ENCODE measurements around the gene DHFR2.
"Not testable (repeated sequence)": the region's sequence is repeated elsewhere in the genome, so short reads cannot be mapped to it uniquely, and the experiment has no call there.

Gene DHFR2

DNA sequence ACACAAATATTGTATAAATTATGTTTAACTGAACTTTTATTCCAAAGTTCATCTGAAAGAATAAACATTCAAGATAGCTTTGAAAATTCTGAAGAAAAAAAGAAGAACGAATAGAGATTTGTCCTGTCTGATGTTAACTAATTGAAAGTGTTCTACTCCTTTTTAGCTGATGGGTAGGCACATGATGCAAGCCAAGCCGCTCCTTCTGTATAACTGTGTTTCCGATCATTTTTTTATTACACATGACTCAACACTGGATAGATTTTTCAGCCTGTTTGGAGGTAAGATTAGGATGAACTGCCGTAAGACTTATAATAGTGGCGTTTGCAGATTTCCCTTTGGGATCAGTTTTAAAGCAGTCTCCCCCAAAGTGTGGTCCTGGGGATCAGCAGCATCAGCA is 19.2 kb upstream of the DHFR2 start:
- ChIA-PET CTCF (interaction anchor here (1.2 to 1.5 kb wide), 3 partner anchors 9 to 15 kb away, joined by 4 to 5 read pairs (median 4); no protein-coding TSS in a partner anchor), POLR2A (no interaction called here)
- DNase-seq = no peak
- Histone ChIP-seq H3K4me1 (ENCODE audit: control extremely low read depth in 1 of 4, control insufficient read depth in 4 of 4, insufficient read depth in 4 of 4, low read length in 3 of 4) (peaks cover 0 to 5% (median 0%) of the 10 kb centered on the region in 4 experiments), H3K4me3 (ENCODE audit: control insufficient read depth in 1 of 7, extremely low read depth in 1 of 7, insufficient read depth in 4 of 7, low read depth in 2 of 7, low read length in 6 of 7) (no peak overlapping the region), H3K36me3 (ENCODE audit: control insufficient read depth in 4 of 4, insufficient read depth in 4 of 4, low read length in 3 of 4) (peaks cover 2 to 24% (median 11%) of the 10 kb centered on the region in 4 experiments), H3K27ac (ENCODE audit: insufficient read depth in 1 of 2, low read depth in 1 of 2, low read length in 2 of 2, poor library complexity in 1 of 2, severe bottlenecking in 2 of 2) (no peak overlapping the region), H3K27me3 (replicated peaks in 2 of 5; ENCODE audit: control insufficient read depth in 4 of 5, insufficient read depth in 5 of 5, low read length in 4 of 5) (no peaks in the 10 kb centered on the region), H3K9me3 (ENCODE audit: control extremely low read depth in 1 of 5, control insufficient read depth in 4 of 5, insufficient read depth in 2 of 5, low read depth in 1 of 5, low read length in 4 of 5) (no peaks in the 10 kb centered on the region)
- WGBS (ENCODE audit: insufficient coverage) = 96% methylated on average over 3 of the region's 5 CpGs

DNA sequence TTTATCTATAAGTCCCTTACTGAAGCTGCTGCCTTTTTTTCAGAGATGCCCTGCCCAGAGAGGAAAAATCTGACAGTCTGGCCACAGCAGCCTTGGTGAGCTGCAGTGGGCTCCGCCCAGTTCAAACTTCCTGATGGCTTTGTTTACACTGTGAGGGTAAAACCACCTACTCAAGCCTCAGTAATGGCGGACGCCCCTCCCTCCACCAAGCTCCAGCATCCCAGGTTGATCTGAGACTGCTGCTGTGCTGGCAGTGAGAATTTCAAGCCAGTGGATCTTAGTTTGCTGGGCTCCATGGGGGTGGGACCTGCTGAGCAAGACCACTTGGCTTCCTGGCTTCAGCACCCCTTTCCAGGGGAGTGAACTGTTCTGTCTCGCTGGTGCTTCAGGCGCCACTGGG is 17.8 kb upstream of the DHFR2 start:
- POLR2A ChIA-PET = not testable (repeated sequence)

DNA sequence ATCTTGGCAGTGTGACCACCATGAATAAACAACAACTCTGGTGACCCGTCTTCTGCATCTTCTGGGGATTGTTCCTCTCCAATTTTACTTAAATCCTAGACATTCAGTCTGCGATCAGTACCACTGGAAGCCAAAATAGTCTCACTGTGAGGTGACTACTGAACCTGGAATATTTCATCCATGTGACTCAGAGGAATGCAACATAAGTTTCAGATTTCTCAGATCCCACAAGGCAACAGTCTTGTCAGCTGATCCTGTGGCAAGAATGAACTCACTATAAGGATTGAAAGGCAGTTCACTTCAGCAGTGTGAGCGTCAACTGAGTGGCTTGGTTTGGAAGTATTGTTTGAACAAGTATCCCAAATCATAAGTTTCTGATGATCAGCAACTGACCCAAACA is 13.3 kb upstream of the DHFR2 start:
- H3K4me3 ChIP-seq (ENCODE audit: control insufficient read depth in 1 of 7, extremely low read depth in 1 of 7, insufficient read depth in 4 of 7, low read depth in 2 of 7, low read length in 6 of 7) = no peak overlapping the region
- WGBS (ENCODE audit: insufficient coverage) = 100% methylated on average over 1 of the region's 3 CpGs
- H3K4me1 ChIP-seq (ENCODE audit: control extremely low read depth in 1 of 4, control insufficient read depth in 4 of 4, insufficient read depth in 4 of 4, low read length in 3 of 4) = peaks cover 0 to 5% (median 0%) of the 10 kb centered on the region in 4 experiments
- CTCF ChIA-PET = interaction anchor here (1.2 kb wide), 1 partner anchor 77 kb away, joined by 3 read pairs; no protein-coding TSS in a partner anchor
- POLR2A ChIA-PET = no interaction called here
- no peaks in the 10 kb centered on the region for H3K27me3 ChIP-seq (replicated peaks in 2 of 5; ENCODE audit: control insufficient read depth in 4 of 5, insufficient read depth in 5 of 5, low read length in 4 of 5)
- H3K27ac ChIP-seq (ENCODE audit: insufficient read depth in 1 of 2, low read depth in 1 of 2, low read length in 2 of 2, poor library complexity in 1 of 2, severe bottlenecking in 2 of 2) = no peak overlapping the region
- H3K9me3 ChIP-seq (ENCODE audit: control extremely low read depth in 1 of 5, control insufficient read depth in 4 of 5, insufficient read depth in 2 of 5, low read depth in 1 of 5, low read length in 4 of 5) = peaks cover 0 to 2% (median 0%) of the 10 kb centered on the region in 5 experiments
- peaks cover 6 to 29% (median 9%) of the 10 kb centered on the region in 4 experiments for H3K36me3 ChIP-seq (ENCODE audit: control insufficient read depth in 4 of 4, insufficient read depth in 4 of 4, low read length in 3 of 4)
- no peak for DNase-seq

More for the DNA sequence above, 17.8 kb upstream of the DHFR2 start:
- H3K27me3 ChIP-seq (replicated peaks in 2 of 5; ENCODE audit: control insufficient read depth in 4 of 5, insufficient read depth in 5 of 5, low read length in 4 of 5); DNase-seq; H3K9me3 ChIP-seq (ENCODE audit: control extremely low read depth in 1 of 5, control insufficient read depth in 4 of 5, insufficient read depth in 2 of 5, low read depth in 1 of 5, low read length in 4 of 5); H3K27ac ChIP-seq (ENCODE audit: insufficient read depth in 1 of 2, low read depth in 1 of 2, low read length in 2 of 2, poor library complexity in 1 of 2, severe bottlenecking in 2 of 2); H3K4me3 ChIP-seq (ENCODE audit: control insufficient read depth in 1 of 7, extremely low read depth in 1 of 7, insufficient read depth in 4 of 7, low read depth in 2 of 7, low read length in 6 of 7); H3K4me1 ChIP-seq (ENCODE audit: control extremely low read depth in 1 of 4, control insufficient read depth in 4 of 4, insufficient read depth in 4 of 4, low read length in 3 of 4): not testable (repeated sequence)
- H3K36me3 ChIP-seq (ENCODE audit: control insufficient read depth in 4 of 4, insufficient read depth in 4 of 4, low read length in 3 of 4) = peaks cover 0 to 29% (median 12%) of the 10 kb centered on the region in 4 experiments
- 80% methylated on average over 5 of the region's 5 CpGs for WGBS (ENCODE audit: insufficient coverage)
- CTCF ChIA-PET = interaction anchor here (1.2 kb wide), 1 partner anchor 11 kb away, joined by 4 read pairs; no protein-coding TSS in a partner anchor

DNA sequence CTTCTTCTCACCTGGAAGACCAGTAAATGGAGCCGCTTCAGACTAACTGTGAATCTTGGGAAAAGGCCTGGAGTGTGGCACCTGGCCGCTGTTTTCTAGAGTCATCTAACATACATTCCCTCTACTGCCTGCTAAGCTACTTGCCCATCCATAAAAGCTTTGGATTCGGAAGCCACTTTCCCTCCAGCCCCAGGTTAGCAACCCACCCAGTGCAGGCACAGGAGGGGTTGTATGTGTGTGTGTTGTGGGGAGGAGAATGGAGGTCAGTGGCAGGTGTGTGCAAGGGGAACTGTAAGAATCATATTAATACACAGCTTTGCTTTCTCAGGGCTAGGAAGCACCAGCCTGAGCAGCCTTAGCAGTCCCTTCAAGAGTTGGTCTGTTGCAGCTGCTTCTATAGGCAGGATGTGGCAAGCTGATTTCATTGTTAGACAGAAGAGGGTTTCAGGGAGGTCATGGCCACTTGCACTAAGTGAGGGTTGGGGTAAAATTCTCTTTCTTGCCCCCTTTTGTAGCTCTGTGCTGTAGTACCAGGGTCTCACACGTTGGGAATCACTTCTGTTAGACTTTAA is 9.1 kb upstream of the DHFR2 start:
- WGBS (ENCODE audit: insufficient coverage) = 94% methylated on average over 2 of the region's 4 CpGs
- POLR2A ChIA-PET = interaction anchor here (0.6 kb wide), 1 partner anchor 8 kb away, joined by 4 read pairs; no protein-coding TSS in a partner anchor
- CTCF ChIA-PET = interaction anchor here (1.0 kb wide), 2 partner anchors 16 to 26 kb away, joined by 3 read pairs; no protein-coding TSS in a partner anchor

DNA sequence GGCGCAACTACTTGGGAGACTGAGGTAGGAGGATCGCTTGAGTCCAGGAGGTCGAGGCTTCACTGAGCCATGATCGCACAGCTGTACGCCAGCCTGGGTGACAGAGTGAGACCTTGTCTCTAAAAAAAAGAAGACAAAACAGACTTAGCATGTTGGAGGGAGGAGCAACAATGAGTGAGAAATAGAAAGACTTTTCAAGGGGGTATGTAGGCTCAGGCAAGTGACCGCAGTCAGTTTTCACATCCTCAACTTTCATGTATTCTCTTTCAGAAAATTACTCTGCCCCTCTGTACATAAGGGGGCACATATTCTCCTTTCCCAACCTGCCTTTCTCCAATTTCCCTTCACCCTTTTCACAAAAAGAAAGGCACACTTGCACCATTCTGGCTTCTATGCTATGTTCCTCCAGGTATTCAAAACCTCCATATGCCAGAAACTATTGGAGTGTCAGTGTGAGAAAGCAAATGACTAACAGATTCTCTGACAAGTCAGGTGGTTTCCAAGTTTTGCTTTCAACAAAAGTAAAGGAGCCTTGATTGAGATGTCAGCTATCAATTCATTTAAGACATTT is 7.7 kb upstream of the DHFR2 start:
- POLR2A ChIA-PET = no interaction called here
- Histone ChIP-seq H3K9me3 (ENCODE audit: control extremely low read depth in 1 of 5, control insufficient read depth in 4 of 5, insufficient read depth in 2 of 5, low read depth in 1 of 5, low read length in 4 of 5) (peaks cover 2 to 9% (median 6%) of the 10 kb centered on the region in 5 experiments), H3K4me1 (ENCODE audit: control extremely low read depth in 1 of 4, control insufficient read depth in 4 of 4, insufficient read depth in 4 of 4, low read length in 3 of 4) (no peaks in the 10 kb centered on the region), H3K36me3 (ENCODE audit: control insufficient read depth in 4 of 4, insufficient read depth in 4 of 4, low read length in 3 of 4) (peaks cover 11 to 29% (median 22%) of the 10 kb centered on the region in 4 experiments), H3K27me3 (replicated peaks in 2 of 5; ENCODE audit: control insufficient read depth in 4 of 5, insufficient read depth in 5 of 5, low read length in 4 of 5) (no peaks in the 10 kb centered on the region), H3K27ac (ENCODE audit: insufficient read depth in 1 of 2, low read depth in 1 of 2, low read length in 2 of 2, poor library complexity in 1 of 2, severe bottlenecking in 2 of 2) (no peak overlapping the region), H3K4me3 (ENCODE audit: control insufficient read depth in 1 of 7, extremely low read depth in 1 of 7, insufficient read depth in 4 of 7, low read depth in 2 of 7, low read length in 6 of 7) (no peak overlapping the region)
- 97% methylated on average over 5 of the region's 6 CpGs for WGBS (ENCODE audit: insufficient coverage)
- no peak for DNase-seq
- CTCF ChIA-PET = interaction anchor here (0.8 to 6.0 kb wide), 10 partner anchors 10 to 98 kb away, joined by 3 to 42 read pairs (median 4); partner anchors contain the start of gene STX19

More for the DNA sequence above, 9.1 kb upstream of the DHFR2 start:
- no peak for DNase-seq
- Histone ChIP-seq H3K4me1 (ENCODE audit: control extremely low read depth in 1 of 4, control insufficient read depth in 4 of 4, insufficient read depth in 4 of 4, low read length in 3 of 4) (no peaks in the 10 kb centered on the region), H3K36me3 (ENCODE audit: control insufficient read depth in 4 of 4, insufficient read depth in 4 of 4, low read length in 3 of 4) (peaks cover 15 to 37% (median 21%) of the 10 kb centered on the region in 4 experiments), H3K4me3 (ENCODE audit: control insufficient read depth in 1 of 7, extremely low read depth in 1 of 7, insufficient read depth in 4 of 7, low read depth in 2 of 7, low read length in 6 of 7) (no peak overlapping the region), H3K27me3 (replicated peaks in 2 of 5; ENCODE audit: control insufficient read depth in 4 of 5, insufficient read depth in 5 of 5, low read length in 4 of 5) (no peaks in the 10 kb centered on the region), H3K9me3 (ENCODE audit: control extremely low read depth in 1 of 5, control insufficient read depth in 4 of 5, insufficient read depth in 2 of 5, low read depth in 1 of 5, low read length in 4 of 5) (peaks cover 2 to 9% (median 6%) of the 10 kb centered on the region in 5 experiments), H3K27ac (ENCODE audit: insufficient read depth in 1 of 2, low read depth in 1 of 2, low read length in 2 of 2, poor library complexity in 1 of 2, severe bottlenecking in 2 of 2) (no peak overlapping the region)

DNA sequence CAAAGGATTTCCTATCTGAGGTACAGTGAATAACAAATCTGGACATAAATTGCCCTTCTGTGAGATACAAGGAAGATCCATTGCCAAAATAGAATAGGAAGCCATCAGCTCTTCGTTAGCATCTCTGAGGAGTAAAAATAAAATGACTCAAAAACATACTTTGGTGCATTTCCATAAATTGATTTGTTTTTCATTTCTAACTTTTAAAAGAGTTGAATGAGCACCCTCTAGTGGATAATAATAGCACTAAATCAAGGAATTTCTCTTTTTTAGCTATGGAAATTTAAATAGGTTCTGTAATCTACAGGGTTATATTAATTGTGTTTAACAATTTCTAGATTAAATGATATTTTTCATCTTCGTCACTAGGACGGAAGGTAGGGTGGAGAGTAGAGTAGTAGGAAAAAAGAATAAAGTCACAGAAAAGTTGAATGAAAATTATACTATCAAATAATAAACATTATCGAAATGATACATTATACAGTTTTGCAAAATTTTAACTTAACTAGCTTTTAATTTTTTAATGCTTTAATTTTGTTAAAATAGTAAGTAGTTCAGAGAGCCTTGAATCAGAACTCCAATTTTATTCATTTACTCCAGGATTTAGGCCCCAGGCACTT is 6.6 kb upstream of the DHFR2 start:
- ChIA-PET CTCF (interaction anchor here (0.6 to 6.0 kb wide), 14 partner anchors 9 to 72 kb away, joined by 3 to 42 read pairs (median 4); partner anchors contain the start of gene STX19), POLR2A (no interaction called here)
- Histone ChIP-seq H3K9me3 (ENCODE audit: control extremely low read depth in 1 of 5, control insufficient read depth in 4 of 5, insufficient read depth in 2 of 5, low read depth in 1 of 5, low read length in 4 of 5) (peaks cover 2 to 9% (median 6%) of the 10 kb centered on the region in 5 experiments), H3K27me3 (replicated peaks in 2 of 5; ENCODE audit: control insufficient read depth in 4 of 5, insufficient read depth in 5 of 5, low read length in 4 of 5) (no peaks in the 10 kb centered on the region), H3K4me1 (ENCODE audit: control extremely low read depth in 1 of 4, control insufficient read depth in 4 of 4, insufficient read depth in 4 of 4, low read length in 3 of 4) (peaks cover 0 to 10% (median 3%) of the 10 kb centered on the region in 4 experiments), H3K36me3 (ENCODE audit: control insufficient read depth in 4 of 4, insufficient read depth in 4 of 4, low read length in 3 of 4) (peaks cover 11 to 28% (median 22%) of the 10 kb centered on the region in 4 experiments), H3K27ac (ENCODE audit: insufficient read depth in 1 of 2, low read depth in 1 of 2, low read length in 2 of 2, poor library complexity in 1 of 2, severe bottlenecking in 2 of 2) (no peak overlapping the region), H3K4me3 (ENCODE audit: control insufficient read depth in 1 of 7, extremely low read depth in 1 of 7, insufficient read depth in 4 of 7, low read depth in 2 of 7, low read length in 6 of 7) (no peak overlapping the region)
- peak; percentile 15 to 49 (median 48) for DNase-seq
- WGBS (ENCODE audit: insufficient coverage) = no CpG with 5 or more reads among the region's 4 CpGs

All from common myeloid progenitor, CD34-positive (primary cell).